C4-2B (cell line): Measurements from ENCODE around the gene SURF1.

Experiments
- CTCF ChIP-seq: fragments of 450-650 bp; conservative IDR thresholded peaks from 2 replicates; pipeline ENCODE4 v1.5.1; 2017; ENCODE audit warnings: mild to moderate bottlenecking
- ZFX ChIP-seq: fragments of 450-650 bp; IDR thresholded peaks from 2 replicates; pipeline ENCODE4 v1.6.1; 2017

GRCh38 chr9:133351526-133351907 is 4.8 kb downstream of the SURF1 start:
- TF ChIP-seq CTCF (no peak), ZFX (no peak)
